Stimulated activated effector memory CD8-positive, alpha-beta T cell treated with anti-CD3 and anti-CD28 coated beads, Interleukin-12 subunit alpha, Interleukin-12 subunit beta, amount 100 ng/mL, for 72 hours (primary cell): ENCODE data around the gene RAB27B.
A peak's percentile ranks its signal among the peaks of the same experiment; 100 is the strongest.

Source experiments
- ATAC-seq: fragments of 150-1000 bp; cut with Tn5 transposase; 2 replicates; pipeline ENCODE4 v1.10.0; 2021
- DNase-seq, 2 donors: peaks; one replicate each; pipeline ENCODE4 v3.0.0; 2021 to 2022; ENCODE audit warnings: low spot score in 2 of 2
- H3K27ac Mint-ChIP-seq: one replicate; pipeline ENCODE4 v1.8.0; 2022; ENCODE audit warnings: mild to moderate bottlenecking, mixed read lengths
- H3K36me3 Mint-ChIP-seq: one replicate; pipeline ENCODE4 v1.8.0; 2022; ENCODE audit warnings: mild to moderate bottlenecking, mixed read lengths
- H3K4me1 Mint-ChIP-seq: one replicate; pipeline ENCODE4 v1.8.0; 2022; ENCODE audit warnings: mixed read lengths
- H3K4me3 Mint-ChIP-seq: one replicate; pipeline ENCODE4 v1.8.0; 2022; ENCODE audit warnings: mild to moderate bottlenecking, mixed read lengths
- H3K9me3 Mint-ChIP-seq: one replicate; pipeline ENCODE4 v1.8.0; 2022; ENCODE audit warnings: mixed read lengths

RAB27B gene, protein sequence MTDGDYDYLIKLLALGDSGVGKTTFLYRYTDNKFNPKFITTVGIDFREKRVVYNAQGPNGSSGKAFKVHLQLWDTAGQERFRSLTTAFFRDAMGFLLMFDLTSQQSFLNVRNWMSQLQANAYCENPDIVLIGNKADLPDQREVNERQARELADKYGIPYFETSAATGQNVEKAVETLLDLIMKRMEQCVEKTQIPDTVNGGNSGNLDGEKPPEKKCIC

DNA sequence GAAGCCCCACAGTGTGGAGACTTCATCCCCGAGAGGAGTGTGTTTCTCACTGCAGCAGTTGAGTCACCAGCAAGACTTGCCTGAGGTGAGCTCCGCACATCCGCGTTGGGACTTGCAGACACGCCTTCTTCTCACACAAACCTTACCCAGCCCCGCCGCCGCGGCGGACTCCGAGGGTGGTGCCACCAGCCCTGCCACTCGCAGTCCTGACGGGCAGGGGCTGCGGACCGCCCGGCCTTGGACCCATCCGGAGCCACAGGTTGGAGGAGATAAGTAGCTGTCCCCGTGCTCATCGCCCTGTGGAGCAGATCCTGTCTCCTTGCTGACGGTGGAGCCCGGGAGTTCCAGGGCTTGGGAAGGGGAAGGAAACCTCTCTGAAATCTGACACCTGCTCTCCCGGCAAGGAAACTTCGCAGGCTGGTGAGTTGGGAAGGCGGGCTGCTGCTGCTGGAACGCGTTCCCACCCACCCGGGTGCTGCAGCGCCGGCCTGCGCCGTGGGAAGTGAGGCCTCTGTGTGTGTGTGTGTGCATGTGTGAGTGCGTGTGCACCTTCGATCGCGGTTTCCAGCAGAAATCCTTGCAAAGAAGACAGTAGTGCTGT is at the start of gene RAB27B:
TSS of gene RAB27B (plus strand) at position 197 of the 601 bp plus-strand sequence. CDS start 49,109 bp downstream, outside the sequence.
- H3K9me3 Mint-ChIP-seq: peaks cover 7% of the 10 kb centered on the region
- H3K36me3 Mint-ChIP-seq: no peaks in the 10 kb centered on the region
- H3K27ac Mint-ChIP-seq: no peak within 1 kb of the TSS
- H3K4me3 Mint-ChIP-seq: peak within 1 kb of the TSS; percentile 77
- peaks cover 15% of the 10 kb centered on the region for H3K4me1 Mint-ChIP-seq
- DNase-seq (peak; percentile 46 to 70), ATAC-seq (peak; percentile 99)

DNA sequence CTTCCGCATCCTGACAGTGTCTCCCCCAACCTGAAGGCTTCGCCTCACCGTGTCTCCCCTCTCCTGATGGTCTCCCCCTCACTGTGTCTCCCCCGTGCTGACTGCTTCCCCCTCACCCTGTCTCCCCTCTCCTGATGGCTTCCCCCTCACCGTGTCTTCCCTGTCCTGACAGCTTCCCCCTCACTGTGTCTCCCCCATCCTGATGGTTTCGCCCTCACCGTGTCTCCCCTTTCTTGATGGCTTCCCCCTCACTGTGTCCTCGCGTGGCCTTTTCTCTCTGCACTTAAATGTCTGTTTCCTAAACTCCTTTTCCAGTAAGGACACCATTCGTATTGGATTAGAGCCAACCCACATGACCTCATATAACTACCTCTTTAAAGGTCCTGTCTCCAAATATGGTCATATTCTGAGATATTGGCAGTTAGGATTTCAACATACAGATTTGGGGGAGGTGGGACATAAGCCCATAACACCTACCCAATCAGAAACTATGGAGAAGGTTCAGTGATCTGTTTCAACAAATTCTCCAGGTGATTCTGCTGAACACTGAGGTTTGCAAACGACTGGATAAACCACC is 47.9 kb upstream of the RAB27B start:
- no peak for ATAC-seq
- no peak for DNase-seq
- H3K4me3 Mint-ChIP-seq: no peak overlapping the region
- no peaks in the 10 kb centered on the region for H3K4me1 Mint-ChIP-seq
- no peaks in the 10 kb centered on the region for H3K9me3 Mint-ChIP-seq
- no peak overlapping the region for H3K27ac Mint-ChIP-seq
- H3K36me3 Mint-ChIP-seq: no peaks in the 10 kb centered on the region

GRCh38 chr18:54780970-54781369 is 47.3 kb upstream of the RAB27B start:
- no peak for ATAC-seq
- H3K9me3 Mint-ChIP-seq: no peaks in the 10 kb centered on the region
- no peaks in the 10 kb centered on the region for H3K36me3 Mint-ChIP-seq
- no peaks in the 10 kb centered on the region for H3K4me1 Mint-ChIP-seq
- no peak for DNase-seq
- H3K4me3 Mint-ChIP-seq: no peak overlapping the region
- no peak overlapping the region for H3K27ac Mint-ChIP-seq

DNA sequence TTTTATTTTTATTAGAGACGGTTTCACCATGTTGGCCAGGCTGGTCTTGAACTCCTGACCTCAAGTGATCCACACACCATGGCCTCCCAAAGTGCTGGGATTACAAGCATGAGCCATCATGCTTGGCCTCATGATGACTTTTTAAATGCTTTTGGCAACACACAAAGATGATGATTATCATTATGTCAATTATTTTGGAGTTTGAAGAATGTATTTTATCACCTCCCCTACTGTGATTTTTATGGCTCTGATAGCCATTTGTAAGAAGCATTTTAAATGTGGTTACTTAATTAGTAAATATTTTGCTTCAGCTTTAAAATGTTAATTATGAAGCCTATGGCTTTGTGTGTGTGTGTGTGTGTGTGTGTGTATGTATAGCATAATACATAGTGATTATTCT is 45.1 kb upstream of the RAB27B start:
- ATAC-seq (no peak), DNase-seq (no peak)
- H3K9me3 Mint-ChIP-seq: no peaks in the 10 kb centered on the region
- no peaks in the 10 kb centered on the region for H3K4me1 Mint-ChIP-seq
- H3K36me3 Mint-ChIP-seq: no peaks in the 10 kb centered on the region
- H3K4me3 Mint-ChIP-seq: no peak overlapping the region
- H3K27ac Mint-ChIP-seq: no peak overlapping the region

GRCh38 chr18:54786206-54786605 is 42.1 kb upstream of the RAB27B start:
- no peak for ATAC-seq
- no peak for DNase-seq
- H3K4me1 Mint-ChIP-seq: no peaks in the 10 kb centered on the region
- no peak overlapping the region for H3K27ac Mint-ChIP-seq
- H3K36me3 Mint-ChIP-seq: no peaks in the 10 kb centered on the region
- H3K4me3 Mint-ChIP-seq: no peak overlapping the region
- H3K9me3 Mint-ChIP-seq: no peaks in the 10 kb centered on the region

- Mint-ChIP-seq H3K9me3 (no peaks in the 10 kb centered on the region), H3K4me3 (no peak overlapping the region), H3K4me1 (no peaks in the 10 kb centered on the region), H3K27ac (no peak overlapping the region), H3K36me3 (no peaks in the 10 kb centered on the region)
- DNase-seq (no peak), ATAC-seq (no peak)
These were observed 41.2 kb upstream of the RAB27B start for GRCh38 chr18:54787121-54787520.

DNA sequence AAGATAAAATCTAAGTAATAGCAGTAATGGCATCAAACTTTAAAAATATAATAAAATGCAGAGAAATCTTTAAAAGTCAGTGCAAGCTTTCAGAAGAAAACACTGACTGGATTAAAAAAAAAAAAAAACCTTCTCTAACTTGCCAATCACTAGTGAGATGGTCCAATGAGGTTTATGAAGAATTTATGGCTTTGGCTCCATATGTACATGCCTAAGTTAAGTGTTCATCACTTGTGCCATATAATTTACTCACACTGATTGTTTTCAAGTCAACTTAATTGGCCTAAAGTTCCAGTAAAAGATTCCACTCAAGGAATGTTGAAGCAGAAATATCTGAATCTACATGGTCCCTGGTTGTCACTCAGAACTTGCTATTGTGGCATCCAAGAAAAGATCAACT is 40.7 kb upstream of the RAB27B start:
- ATAC-seq (no peak), DNase-seq (no peak)
- Mint-ChIP-seq H3K4me1 (no peaks in the 10 kb centered on the region), H3K27ac (no peak overlapping the region), H3K9me3 (no peaks in the 10 kb centered on the region), H3K4me3 (no peak overlapping the region), H3K36me3 (no peaks in the 10 kb centered on the region)

DNA sequence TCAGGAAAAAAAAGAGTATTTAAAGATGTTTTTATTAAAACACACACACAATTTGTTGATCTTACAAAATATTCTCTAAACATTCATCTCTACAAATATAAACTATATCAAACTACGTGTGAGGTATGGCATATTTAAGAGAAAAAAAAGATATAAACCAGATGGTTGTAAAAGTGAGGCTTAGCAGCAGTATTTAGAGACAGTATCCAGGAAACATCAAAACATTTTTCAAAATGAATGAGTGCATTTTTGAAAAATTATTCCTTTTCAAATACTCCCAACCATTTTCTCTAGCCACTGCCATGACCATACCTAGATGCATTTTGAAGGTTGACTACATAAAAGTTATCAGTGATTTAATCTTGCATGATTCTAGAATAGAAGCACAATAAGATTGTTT is 38.2 kb upstream of the RAB27B start:
- DNase-seq (no peak), ATAC-seq (no peak)
- H3K36me3 Mint-ChIP-seq: no peaks in the 10 kb centered on the region
- no peak overlapping the region for H3K4me3 Mint-ChIP-seq
- no peaks in the 10 kb centered on the region for H3K9me3 Mint-ChIP-seq
- H3K4me1 Mint-ChIP-seq: no peaks in the 10 kb centered on the region
- H3K27ac Mint-ChIP-seq: no peak overlapping the region

DNA sequence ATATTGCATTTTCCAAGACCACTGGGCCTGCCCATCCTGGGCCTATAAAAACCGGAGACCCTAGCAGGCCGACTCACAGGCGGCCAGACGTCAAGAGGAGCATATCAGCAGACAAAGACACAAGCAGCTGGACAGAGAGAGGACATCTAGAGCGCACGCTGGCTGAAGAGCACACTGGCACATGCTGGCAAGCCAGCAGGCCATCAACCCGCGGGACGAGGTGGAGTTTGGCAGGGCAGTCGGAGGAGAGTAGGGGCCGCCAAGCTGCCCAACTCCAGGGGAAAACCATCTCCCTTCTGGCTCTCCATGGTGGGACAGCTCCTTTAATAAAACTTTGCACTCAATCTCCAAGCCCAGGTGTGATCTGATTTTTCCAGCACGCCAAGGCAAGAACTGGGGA is 36.6 kb upstream of the RAB27B start:
- no peak overlapping the region for H3K4me3 Mint-ChIP-seq
- no peak for DNase-seq
- H3K27ac Mint-ChIP-seq: no peak overlapping the region
- no peaks in the 10 kb centered on the region for H3K4me1 Mint-ChIP-seq
- no peaks in the 10 kb centered on the region for H3K9me3 Mint-ChIP-seq
- no peak for ATAC-seq
- no peaks in the 10 kb centered on the region for H3K36me3 Mint-ChIP-seq

DNA sequence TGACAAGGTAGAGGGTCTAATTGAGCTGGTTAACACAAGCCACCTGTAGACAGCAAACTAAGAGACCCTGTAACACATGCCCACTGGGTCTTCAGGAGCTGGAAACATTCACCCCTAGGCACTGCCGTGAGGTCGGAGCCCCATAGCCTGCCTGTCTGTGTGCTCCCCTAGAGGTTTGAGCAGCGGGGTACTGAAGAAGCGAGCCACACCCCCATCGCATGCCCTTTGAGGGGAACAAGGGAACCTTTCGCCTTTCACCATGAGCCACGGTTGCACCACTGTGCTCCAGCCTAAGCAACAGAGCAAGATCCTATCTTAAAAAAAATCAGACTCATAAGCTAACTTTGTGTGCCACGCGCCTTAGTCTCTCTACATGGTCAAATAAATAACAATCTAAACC is 36.2 kb upstream of the RAB27B start:
- DNase-seq (no peak), ATAC-seq (no peak)
- H3K4me3 Mint-ChIP-seq: no peak overlapping the region
- no peaks in the 10 kb centered on the region for H3K9me3 Mint-ChIP-seq
- no peak overlapping the region for H3K27ac Mint-ChIP-seq
- H3K4me1 Mint-ChIP-seq: no peaks in the 10 kb centered on the region
- no peaks in the 10 kb centered on the region for H3K36me3 Mint-ChIP-seq

GRCh38 chr18:54794823-54795222 is 33.5 kb upstream of the RAB27B start:
- Mint-ChIP-seq H3K4me3 (no peak overlapping the region), H3K27ac (no peak overlapping the region), H3K36me3 (no peaks in the 10 kb centered on the region), H3K4me1 (no peaks in the 10 kb centered on the region), H3K9me3 (no peaks in the 10 kb centered on the region)
- DNase-seq (no peak), ATAC-seq (no peak)

DNA sequence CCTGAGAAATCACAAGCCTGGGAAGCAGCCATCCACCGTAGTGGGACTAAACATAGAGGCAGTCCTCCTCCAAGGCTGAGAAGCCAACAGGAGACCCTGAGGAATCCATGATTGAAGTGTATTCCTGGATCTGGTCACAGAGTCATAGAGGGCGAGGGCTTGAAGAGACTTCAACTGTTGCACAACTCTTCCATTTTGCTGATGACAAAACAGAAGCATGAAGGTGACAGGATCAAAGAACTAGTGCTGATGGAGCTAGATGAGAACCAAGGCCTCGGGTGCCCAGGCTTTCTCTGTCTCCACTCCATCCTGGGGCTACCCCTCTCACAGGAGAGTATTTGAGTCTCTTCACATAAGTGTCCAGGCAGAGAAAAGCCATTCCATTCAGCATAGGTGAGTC is 30.1 kb upstream of the RAB27B start:
- no peak for DNase-seq
- no peak for ATAC-seq
- no peaks in the 10 kb centered on the region for H3K36me3 Mint-ChIP-seq
- no peak overlapping the region for H3K4me3 Mint-ChIP-seq
- no peaks in the 10 kb centered on the region for H3K4me1 Mint-ChIP-seq
- H3K9me3 Mint-ChIP-seq: peaks cover 4% of the 10 kb centered on the region
- no peak overlapping the region for H3K27ac Mint-ChIP-seq

DNA sequence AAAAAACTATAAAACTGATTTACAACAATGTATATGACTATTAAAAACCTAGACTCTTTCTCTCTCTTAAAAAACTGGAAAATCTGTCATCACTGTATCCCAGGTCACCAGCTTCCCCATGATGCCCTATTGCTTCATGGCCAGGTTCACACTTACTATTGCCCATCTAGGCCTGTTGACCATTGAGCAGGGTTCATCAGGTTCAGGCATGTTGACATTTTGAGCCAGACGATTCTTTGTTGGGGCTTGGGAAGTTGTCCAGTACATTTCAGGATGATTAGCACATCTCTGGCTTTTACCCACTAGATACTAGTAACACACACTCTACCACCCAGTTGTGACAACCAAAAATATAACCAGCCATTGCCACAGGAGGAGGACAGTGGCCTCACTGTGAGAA is 26.9 kb upstream of the RAB27B start:
- Mint-ChIP-seq H3K4me3 (no peak overlapping the region), H3K4me1 (peaks cover 11% of the 10 kb centered on the region), H3K9me3 (peaks cover 4% of the 10 kb centered on the region), H3K27ac (no peak overlapping the region), H3K36me3 (no peaks in the 10 kb centered on the region)
- DNase-seq: no peak
- no peak for ATAC-seq

DNA sequence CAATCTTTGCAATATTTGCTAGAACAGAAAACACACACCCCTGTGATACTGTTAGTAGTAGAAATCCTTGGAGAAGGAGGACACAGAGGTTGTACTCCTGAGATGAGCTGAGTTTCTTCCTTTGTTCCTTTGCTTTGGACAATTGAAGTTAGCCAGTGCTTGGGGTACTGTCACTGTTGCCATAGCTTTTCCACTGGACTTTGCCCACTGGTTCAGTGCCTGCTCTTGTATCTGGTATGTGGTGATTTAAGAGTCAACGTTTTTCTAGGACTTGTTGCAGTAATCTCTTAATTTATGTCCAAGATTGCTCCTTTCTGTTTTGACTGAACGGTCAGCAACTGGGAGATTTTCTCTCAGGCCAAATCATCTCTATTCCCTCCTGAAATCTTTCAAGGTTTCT is 26.1 kb upstream of the RAB27B start:
- no peaks in the 10 kb centered on the region for H3K36me3 Mint-ChIP-seq
- DNase-seq (no peak), ATAC-seq (no peak)
- H3K27ac Mint-ChIP-seq: no peak overlapping the region
- H3K4me1 Mint-ChIP-seq: peaks cover 11% of the 10 kb centered on the region
- H3K9me3 Mint-ChIP-seq: peaks cover 4% of the 10 kb centered on the region
- no peak overlapping the region for H3K4me3 Mint-ChIP-seq

- Mint-ChIP-seq H3K36me3 (no peaks in the 10 kb centered on the region), H3K9me3 (peaks cover 4% of the 10 kb centered on the region), H3K4me1 (peaks cover 11% of the 10 kb centered on the region), H3K4me3 (no peak overlapping the region), H3K27ac (no peak overlapping the region)
- no peak for DNase-seq
- no peak for ATAC-seq
These were observed 25.4 kb upstream of the RAB27B start for GRCh38 chr18:54802686-54803395.
